ENCODE data around the gene RICTOR. TPM values are rescaled to one million over a fixed set of nuclear protein-coding genes. Genes with fewer than 3 reads are reported as not detected.
A peak's percentile ranks its signal among the peaks of the same experiment; 100 is the strongest.

Gene RICTOR
- total RNA-seq, 1 donor = 39.3 TPM

DNA sequence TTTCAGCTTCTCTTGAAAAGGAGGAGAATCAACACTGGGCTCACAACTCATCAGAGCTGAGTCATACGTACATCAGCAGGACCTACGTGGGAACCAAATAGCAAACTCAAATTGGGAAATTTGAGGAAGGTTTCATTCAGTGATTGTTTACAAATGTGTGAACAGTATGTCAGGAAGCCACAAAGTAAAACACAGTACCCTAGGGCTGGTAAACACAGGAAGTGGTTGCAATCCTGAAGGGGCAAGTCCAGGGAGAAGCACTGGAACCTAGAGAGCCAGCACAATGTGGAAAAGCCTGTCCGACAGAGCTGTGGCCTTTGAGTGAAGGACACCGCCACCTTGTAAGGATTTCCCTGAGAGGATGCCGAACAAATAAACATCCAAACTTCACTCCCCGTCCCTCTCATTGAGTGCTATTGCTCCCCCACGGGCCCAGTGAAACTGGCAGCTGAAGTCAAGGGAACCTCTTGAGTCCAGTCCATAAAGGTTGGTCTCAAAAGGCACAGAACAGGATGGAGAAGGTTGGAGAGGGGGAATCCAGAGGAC lies 26.7 kb upstream of the RICTOR start:
- DNase-seq (ENCODE audit: low read depth in 2 of 3, low spot score in 2 of 3) = no peak

DNA sequence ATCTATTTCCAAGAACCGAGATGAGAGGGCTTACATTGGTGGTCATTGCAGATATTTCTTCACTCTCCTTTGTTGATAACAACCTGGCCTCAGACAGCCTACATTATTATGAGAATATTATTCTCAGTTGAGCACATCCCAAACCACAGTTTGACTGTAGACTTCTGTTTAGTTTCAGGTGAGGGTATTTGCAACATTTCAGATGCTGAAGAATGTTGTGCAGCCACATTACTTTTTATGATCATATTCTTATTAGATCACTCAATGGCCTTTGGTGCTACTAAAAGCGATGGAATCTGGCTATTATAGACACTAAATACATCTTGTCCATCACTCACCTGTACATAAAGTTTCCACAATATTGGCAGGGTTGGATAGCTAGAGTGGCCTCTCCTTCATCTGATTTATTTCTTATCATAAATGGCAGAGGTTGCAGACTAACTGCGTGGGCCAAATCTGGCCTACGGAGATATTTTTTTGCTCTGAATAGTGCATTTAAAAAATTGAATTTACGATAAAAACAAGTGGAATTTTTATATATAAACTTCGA lies 26.2 kb upstream of the RICTOR start:
- DNase-seq (ENCODE audit: low read depth in 2 of 3, low spot score in 2 of 3) = no peak

DNA sequence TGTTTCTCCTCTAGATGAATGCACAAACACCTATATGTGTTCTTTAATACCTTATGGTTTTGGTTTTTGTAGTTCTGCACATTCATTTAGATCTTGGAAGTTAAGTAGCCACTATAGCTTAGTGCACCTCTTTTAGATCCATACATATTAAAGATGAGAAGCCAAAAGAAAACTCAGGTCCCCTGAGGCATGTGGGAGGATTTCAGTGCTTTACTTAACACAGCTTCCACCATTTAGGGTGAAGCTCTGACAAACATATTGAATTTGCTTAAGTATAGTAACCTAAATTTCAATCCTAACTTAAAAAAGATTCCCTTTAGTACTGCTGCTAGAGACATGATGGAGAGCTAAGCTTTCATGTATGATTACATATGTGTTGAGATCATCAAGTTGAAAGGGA lies 25.6 kb upstream of the RICTOR start:
- no peak for DNase-seq (ENCODE audit: low read depth in 2 of 3, low spot score in 2 of 3)

DNA sequence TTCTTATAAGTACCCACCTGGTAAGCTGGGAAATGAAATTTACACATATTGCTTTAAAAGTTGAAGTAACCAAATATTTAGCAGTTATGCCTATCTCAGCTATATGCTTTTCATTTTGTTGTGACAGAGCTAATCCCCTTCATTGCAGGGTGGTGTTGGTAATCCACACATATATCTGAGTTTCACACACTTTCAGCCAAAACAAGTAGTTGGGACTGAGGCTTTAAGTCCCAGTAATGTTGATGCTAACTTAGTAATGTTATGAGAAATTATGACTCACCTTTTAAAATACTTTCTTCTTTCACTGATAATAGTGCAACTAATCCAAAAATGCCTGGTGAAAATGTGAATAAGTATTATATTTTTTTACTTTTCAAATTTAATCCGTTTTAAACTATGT lies 19.2 kb upstream of the RICTOR start:
- DNase-seq (ENCODE audit: low read depth in 2 of 3, low spot score in 2 of 3) = no peak

DNA sequence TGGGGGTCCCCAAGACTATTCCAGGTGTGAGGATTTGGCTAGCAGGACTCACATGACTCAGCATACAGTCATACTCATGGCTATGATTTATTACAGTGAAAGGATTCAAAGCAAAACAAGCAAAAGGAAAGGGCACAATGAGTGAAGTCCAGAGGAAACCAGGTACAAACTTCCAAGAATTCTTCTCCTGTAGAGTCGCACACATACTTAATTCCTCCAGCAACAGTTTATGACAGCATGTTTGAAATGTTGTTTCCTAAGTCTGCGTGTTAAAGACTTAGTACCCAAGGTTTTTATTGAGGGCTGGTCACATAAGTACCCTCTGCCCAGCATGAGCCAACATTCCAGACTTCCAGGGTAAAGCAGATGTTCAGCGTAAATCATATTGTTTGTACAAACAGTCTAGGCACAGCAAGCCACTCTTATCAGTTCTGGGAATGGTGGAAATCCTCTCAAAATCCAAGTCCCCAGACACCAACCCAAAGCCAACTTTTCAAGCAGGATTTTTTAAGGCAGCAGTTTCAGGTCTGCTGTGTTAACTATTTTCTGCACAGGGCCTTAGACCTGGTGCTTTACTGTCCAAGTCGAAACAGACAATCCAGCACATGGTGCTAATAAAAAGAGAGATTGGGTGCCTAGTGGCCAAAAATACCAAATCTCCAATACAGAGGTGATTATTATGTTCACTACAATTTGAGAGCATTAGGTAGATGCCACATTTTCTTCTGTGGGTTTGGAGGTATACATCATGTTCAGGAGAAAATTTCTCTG lies 18.6 kb upstream of the RICTOR start:
- no peak for DNase-seq (ENCODE audit: low read depth in 2 of 3, low spot score in 2 of 3)

DNA sequence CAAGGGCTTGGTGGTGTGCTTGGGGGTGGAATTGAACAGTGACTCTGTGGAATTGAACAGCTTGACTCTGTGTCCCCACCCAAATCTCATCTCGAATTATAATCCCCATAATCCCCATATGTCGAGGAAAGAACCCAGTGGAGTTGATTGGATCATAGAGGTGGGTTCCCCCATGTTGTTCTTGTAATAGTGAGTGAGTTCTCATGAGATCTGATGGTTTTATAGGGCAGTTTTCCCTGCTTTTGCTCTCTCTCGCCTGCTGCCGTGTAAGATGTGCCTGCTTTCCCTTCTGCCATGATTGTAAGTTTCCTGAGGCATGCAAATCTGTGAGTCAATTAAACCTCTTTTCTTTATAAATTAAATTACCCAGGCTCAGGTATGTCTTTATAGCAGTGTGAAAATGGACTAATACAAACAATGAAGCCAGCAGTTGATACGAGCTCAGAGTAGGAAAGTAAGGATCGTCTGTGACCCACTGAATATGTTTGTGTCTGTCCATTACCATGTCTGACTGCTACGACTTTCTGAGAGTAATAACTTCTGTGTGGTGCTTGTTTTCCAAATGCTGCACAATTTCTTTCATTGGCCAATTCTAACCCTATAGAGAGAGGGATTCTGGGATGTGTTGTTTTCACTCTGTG lies 17.9 kb upstream of the RICTOR start:
- no peak for DNase-seq (ENCODE audit: low read depth in 2 of 3, low spot score in 2 of 3)

DNA sequence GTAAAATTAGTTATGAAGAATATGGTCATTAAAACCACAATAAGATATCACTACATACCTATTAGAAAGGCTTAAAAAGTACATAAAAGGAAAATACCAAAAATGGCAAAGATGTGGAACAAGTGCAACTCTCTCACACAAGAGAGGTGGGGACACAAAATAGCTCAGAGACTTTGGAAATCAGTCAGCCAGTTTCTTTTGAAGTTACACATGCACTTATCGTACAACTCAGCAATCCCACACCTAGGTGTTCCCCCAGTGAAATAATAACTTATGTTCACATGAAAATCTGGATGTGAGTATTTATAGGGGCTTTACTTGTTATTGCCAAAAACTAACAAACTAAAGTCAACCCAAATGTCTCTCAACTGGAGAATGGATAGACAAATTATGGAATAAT lies 9.8 kb upstream of the RICTOR start:
- DNase-seq (ENCODE audit: low read depth in 2 of 3, low spot score in 2 of 3) = no peak

DNA sequence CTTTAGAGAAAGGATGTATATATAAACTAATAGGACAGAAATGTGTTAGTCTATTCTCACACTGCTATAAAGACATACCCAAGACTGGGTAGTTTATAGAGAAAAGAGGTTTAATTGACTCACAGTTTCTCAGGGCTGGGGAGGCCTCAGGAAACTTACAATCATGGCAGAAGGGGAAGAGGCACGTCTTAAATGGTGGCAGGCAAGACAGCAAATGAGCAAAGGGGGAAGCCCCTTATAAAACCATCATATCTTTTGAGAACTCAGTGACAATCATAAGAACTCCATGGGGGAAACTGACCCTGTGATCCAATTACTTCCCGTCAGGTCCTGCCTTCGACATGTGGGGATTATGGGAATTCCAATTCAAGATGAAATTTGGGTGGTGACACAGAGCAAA lies 8.8 kb upstream of the RICTOR start:
- no peak for DNase-seq (ENCODE audit: low read depth in 2 of 3, low spot score in 2 of 3)

DNA sequence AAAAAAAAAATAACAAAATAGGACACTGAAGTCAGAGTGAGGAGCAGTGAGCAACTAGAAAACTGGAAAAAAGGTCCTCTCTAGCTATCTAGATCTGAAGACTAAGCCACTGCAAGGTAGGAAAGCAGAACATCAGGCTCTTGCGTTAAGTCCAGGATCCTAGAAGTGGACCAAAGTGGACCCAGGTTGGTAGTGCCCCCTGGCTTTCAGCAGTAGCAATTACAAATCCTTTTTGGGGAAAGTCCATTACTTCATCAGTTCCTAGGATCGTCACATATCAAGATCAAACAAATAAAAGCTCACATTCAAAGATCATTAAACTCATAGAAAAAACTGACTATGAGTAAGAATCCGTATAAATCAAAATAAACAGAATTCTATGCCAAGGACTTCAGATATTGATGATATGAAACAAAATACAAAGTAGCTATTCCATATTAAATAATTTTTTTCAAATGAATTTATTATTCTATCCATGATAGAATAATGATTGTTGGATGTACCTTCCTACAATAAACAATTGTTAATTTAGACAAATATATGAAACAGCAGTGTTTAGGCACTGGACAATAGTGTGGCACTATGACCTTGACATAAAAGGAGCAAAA lies 6.5 kb upstream of the RICTOR start:
- peak in 2 of 3 donors; percentile 55 to 64 for DNase-seq (ENCODE audit: low read depth in 2 of 3, low spot score in 2 of 3)

DNA sequence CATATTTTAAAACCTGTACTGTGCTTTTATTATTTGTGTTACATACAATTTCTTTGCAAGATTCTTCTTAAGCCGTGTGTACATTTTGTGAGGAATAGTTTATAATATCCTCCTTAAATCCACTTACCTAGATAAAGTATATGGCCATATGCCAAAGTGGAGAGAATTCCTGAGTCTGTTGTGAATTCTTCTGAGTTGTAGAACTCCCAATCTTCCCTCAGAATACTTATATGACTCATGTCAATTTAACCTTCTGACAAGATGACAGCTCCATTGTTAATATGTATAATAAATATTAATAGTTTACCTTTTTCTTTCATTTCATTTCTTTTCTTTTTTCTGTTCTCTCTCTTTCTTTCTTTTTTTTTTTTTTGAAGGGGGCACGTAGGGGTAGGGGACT lies 6.0 kb upstream of the RICTOR start:
- no peak for DNase-seq (ENCODE audit: low read depth in 2 of 3, low spot score in 2 of 3)

DNA sequence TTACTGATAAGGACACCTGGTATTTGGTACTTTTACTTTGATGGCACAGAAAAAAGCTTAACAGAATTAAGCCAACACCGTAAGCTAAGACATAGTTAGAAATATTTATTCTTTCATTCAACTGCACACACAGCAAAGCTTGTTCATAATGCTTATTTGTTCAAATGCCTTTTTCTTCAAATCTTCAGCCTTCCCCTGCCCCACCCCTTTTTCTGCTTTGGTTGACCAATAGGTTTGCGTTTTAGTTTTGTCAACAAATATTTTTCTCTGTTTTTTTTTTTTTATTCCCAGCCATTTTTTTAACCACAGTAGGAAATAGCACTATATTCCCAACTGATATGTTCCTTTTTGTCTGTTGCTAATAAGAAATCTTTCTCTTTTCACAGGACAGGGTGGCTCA lies 4.9 kb upstream of the RICTOR start:
- no peak for DNase-seq (ENCODE audit: low read depth in 2 of 3, low spot score in 2 of 3)

DNA sequence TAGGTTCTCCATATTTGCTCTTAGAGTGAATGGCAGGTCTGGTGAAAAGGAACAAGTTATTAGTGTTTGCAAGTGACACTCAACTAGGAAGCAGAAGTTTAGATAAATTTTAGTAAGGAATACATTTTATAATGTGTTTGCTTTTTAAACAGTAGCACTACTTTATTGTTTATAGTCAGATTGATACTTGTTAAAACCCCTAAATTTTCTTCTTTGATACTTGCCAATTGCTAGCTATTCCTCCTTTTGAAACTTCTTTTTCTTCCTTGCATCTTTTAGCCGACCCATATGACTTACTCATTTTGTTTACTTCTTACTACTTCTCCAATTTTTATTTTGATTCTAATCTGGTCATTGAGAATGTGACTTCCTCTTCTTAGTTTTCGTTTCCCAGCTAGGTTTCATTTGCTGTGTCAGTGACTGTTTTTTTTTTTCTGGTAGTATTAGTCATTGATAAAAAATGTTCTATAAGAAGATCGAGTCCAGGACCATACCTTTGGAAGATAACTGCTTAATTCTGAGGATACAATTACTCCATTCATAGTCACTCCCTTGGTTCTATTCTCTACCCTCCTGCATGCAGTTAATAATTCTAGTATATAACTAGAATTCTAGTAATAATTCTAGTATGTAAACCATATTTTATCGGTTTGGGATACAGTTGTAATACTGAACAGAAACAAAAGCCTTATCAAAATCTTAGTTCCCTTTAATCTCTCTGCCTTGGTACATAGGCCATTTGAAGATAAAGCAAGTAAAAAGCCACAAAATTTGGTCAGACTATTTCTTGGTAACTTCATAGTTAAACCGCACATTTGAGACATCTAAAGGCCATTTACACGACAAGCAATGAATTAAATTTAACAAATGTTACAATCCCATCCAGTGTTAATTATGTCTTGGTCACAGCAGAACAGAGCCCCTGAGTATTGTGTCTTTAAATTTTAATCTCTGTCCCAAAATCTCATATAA lies 2.8 kb upstream of the RICTOR start:
- peak in 2 of 3 donors; percentile 70 to 86 for DNase-seq (ENCODE audit: low read depth in 2 of 3, low spot score in 2 of 3)

DNA sequence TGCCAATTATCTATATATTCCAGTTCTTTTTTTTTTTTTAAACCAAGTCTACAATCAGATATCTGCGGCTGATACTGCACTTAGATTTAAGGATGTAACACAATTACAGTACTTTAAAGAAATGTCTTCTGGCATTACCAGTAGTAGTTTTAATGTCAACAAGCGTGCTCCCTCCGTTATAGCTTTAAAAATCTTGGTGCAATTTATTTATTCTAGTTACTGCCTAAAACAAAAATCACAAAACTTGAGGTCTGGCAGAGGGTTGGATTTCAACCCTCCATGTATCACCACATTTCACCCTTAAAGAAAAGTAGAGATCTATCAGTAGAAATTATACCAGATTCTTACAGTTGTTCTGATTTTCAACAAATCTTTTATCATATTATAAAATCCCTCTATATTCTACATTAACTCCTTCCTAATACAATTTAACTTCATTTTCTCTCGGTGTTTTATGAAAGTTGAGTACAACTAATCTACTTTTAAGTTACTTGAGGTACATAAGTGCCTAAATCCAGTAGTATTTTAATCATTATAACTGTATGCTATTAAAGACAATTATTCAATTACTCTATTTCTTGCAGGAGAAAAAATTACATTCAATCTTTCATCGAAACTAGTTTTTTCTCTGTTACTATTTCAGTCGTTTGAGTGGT lies 2.0 kb upstream of the RICTOR start:
- DNase-seq (ENCODE audit: low read depth in 2 of 3, low spot score in 2 of 3) = no peak

DNA sequence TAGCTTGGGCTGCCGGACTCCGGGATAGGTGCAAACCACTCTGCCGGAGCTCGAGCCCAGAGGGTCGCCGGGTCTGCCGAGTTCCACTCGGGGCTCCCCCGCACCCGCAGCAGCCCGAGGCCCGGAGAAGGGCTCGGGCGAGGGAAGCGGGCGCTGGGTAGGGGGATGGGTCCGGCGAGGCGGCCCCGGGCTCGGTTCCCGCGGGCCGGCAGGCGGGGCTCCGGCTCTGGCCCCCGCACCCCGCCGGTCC lies 507 bp downstream of the RICTOR start:
- no peak for DNase-seq (ENCODE audit: low read depth in 2 of 3, low spot score in 2 of 3)

DNA sequence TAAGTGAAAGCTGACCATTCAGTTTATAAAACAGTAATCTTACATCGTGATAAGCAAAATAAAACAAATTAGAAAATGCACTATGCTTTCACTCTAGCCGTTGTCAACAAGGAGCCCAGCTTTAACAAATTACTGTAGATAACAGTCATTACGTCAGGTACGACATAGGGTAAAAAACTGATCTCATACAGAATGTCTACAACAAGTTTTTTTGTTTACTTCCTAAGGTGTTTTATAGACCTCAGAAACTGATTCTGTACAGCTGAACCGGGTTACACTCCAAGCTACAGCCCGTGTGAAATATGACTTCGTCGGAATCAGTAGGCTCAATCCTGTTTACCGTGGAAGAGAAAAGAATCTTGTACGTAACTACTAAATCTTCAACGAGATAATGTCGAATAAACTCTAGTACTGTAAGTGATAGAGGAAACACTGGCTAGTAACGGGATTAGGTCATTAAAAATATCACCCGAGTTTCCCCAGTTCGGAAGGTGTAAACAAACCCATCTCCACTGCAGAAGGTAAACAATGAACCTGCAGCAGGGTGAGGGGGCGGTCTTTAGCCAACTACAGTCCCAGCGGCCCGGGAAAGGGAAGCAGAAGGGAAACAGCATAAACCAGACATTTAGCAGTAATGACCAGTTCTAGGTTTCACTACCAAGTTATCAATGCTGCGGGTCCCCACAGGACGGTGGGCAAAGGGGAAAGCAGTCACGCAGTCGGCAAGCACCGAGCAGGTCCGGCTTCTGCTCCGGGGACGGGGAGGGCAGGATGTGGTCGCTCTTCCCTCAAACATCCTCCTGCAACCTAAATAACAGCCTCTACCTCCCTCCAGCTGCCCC lies 1.1 kb downstream of the RICTOR start:
- peak; percentile 35 to 67 (median 60) for DNase-seq (ENCODE audit: low read depth in 2 of 3, low spot score in 2 of 3)

DNA sequence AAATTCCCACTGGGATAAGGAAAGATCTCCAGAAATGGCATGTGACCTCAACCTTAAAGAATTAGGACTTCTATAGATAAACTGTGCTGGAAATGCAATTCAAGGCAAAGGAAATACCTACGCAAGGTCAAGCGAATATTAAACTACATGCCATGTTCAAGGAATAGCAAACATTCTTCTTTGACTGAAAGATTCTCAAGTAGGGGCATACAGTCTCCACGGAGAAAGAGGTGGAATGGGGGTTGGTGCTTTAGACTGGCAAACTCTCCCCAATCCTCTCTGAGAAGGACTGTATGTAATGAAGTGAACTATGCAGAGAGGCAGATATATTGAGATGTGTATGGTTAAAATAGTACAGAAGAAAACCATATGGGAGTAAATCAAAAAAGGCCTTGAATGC lies 6.1 kb downstream of the RICTOR start:
- no peak for DNase-seq (ENCODE audit: low read depth in 2 of 3, low spot score in 2 of 3)

DNA sequence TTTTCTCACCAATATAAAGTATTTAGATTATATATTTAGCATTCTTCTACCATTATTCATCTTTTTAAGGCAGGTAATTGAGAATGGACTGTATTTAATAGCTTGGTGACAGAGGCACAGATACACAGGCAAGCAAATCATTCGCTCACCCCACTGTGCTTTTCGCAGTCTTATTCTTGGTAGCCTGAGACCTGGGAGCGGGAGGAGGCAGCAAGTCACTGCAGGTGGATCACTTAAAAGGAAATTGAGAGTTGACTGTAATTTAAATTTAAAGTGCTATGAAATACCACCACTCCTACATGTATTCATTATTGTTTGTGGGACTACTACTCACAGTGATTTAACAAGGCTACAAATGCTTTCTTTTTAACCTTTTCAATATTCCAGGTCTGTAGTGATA lies 9.7 kb downstream of the RICTOR start:
- DNase-seq (ENCODE audit: low read depth in 2 of 3, low spot score in 2 of 3) = no peak

DNA sequence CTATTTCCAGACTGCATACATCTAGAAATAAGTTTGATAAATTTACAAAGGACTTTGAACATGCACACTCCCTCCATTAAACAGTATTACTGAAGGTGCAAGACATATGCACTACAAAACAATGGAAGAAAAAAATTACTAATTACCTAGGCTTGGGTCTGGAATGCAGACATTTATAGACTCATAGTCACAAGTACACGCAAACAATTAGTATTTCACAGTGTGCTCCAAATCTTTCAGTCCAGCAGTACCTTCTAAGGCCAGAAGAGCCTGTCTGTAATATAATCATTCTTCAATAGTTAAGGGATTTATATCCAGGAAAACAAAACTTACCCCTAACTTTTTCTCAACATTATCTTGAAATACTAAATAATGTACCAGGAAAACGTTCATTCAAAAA lies 11.2 kb downstream of the RICTOR start:
- DNase-seq (ENCODE audit: low read depth in 2 of 3, low spot score in 2 of 3) = no peak

DNA sequence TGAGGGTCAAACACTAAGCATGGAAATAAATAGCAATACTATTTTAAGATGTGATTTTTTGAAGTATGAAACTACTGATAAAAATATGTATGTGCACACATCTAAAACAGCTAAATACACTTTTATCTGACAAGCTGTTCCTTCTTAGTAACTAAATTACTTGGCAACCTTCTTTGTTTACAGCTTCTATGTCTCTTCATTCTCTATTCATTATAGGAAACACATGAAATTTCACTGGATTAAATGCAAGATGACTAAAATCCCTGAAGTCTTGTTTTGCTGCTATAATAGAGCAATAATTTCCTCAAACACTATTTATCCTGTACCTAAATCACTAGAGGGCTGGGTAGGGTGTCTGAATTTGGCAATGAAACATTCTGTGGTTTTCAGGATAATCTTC lies 11.7 kb downstream of the RICTOR start:
- no peak for DNase-seq (ENCODE audit: low read depth in 2 of 3, low spot score in 2 of 3)

All from hematopoietic multipotent progenitor cell (in vitro differentiated cells).